Activated naive CD8-positive, alpha-beta T cell treated with anti-CD3 and anti-CD28 coated beads for 36 hours (primary cell): ENCODE results near the gene TALDO1. TPM values are rescaled to one million over a fixed set of nuclear protein-coding genes. Genes with fewer than 3 reads are reported as not detected.
A peak's percentile ranks its signal among the peaks of the same experiment; 100 is the strongest.

Experiments
- DNase-seq: peaks from one replicate; pipeline ENCODE4 v3.0.0; 2021
- H3K27ac Mint-ChIP-seq: one replicate; pipeline ENCODE4 v1.8.0; 2022; ENCODE audit warnings: mild to moderate bottlenecking, moderate library complexity, mixed read lengths
- H3K27me3 Mint-ChIP-seq: one replicate; pipeline ENCODE4 v1.8.0; 2022; ENCODE audit warnings: mild to moderate bottlenecking, mixed read lengths
- H3K36me3 Mint-ChIP-seq: one replicate; pipeline ENCODE4 v1.8.0; 2021; ENCODE audit warnings: mild to moderate bottlenecking, mixed read lengths
- H3K4me1 Mint-ChIP-seq: one replicate; pipeline ENCODE4 v1.8.0; 2021; ENCODE audit warnings: mixed read lengths
- H3K4me3 Mint-ChIP-seq: one replicate; pipeline ENCODE4 v1.8.0; 2022; ENCODE audit warnings: mild to moderate bottlenecking, moderate library complexity, mixed read lengths
- H3K9me3 Mint-ChIP-seq: one replicate; pipeline ENCODE4 v1.8.0; 2022; ENCODE audit warnings: mixed read lengths
- total RNA-seq, 2 experiments: library from RNA; stranded (reverse); gene quantifications; one replicate each; pipeline ENCODE4 v1.2.3, GENCODE V29; 2021

TALDO1 gene
- total RNA-seq, 2 experiments from 2014 or later: 231 to 243 TPM

- Mint-ChIP-seq H3K4me1 (peaks cover 4% of the 10 kb centered on the region), H3K27ac (no peak overlapping the region), H3K4me3 (no peak overlapping the region), H3K27me3 (no peaks in the 10 kb centered on the region), H3K36me3 (peaks cover 8% of the 10 kb centered on the region), H3K9me3 (no peaks in the 10 kb centered on the region)
- no peak for DNase-seq
Measured at GRCh38 chr11:766106-766935, 19.1 kb downstream of the TALDO1 start.

- Mint-ChIP-seq H3K4me1 (peaks cover 4% of the 10 kb centered on the region), H3K4me3 (no peak overlapping the region), H3K27me3 (no peaks in the 10 kb centered on the region), H3K27ac (no peak overlapping the region), H3K36me3 (peaks cover 8% of the 10 kb centered on the region), H3K9me3 (no peaks in the 10 kb centered on the region)
- no peak for DNase-seq
Measured at GRCh38 chr11:766936-767210, 19.6 kb downstream of the TALDO1 start.

GRCh38 chr11:767238-767637 lies 20.0 kb downstream of the TALDO1 start:
- Mint-ChIP-seq H3K27ac (no peak overlapping the region), H3K9me3 (no peaks in the 10 kb centered on the region), H3K36me3 (peaks cover 8% of the 10 kb centered on the region), H3K27me3 (no peaks in the 10 kb centered on the region), H3K4me3 (no peak overlapping the region), H3K4me1 (peaks cover 4% of the 10 kb centered on the region)
- DNase-seq: no peak

- H3K36me3 Mint-ChIP-seq: peaks cover 4% of the 10 kb centered on the region
- DNase-seq: no peak
- H3K9me3 Mint-ChIP-seq: no peaks in the 10 kb centered on the region
- H3K4me3 Mint-ChIP-seq: no peak overlapping the region
- no peak overlapping the region for H3K27ac Mint-ChIP-seq
- H3K27me3 Mint-ChIP-seq: no peaks in the 10 kb centered on the region
- H3K4me1 Mint-ChIP-seq: peaks cover 8% of the 10 kb centered on the region
Measured at GRCh38 chr11:769887-770641, 22.8 kb downstream of the TALDO1 start.

GRCh38 chr11:770642-771616 lies 23.7 kb downstream of the TALDO1 start:
- DNase-seq: no peak
- peaks cover 8% of the 10 kb centered on the region for H3K36me3 Mint-ChIP-seq
- no peaks in the 10 kb centered on the region for H3K27me3 Mint-ChIP-seq
- no peak overlapping the region for H3K27ac Mint-ChIP-seq
- no peak overlapping the region for H3K4me3 Mint-ChIP-seq
- H3K4me1 Mint-ChIP-seq: peaks cover 12% of the 10 kb centered on the region
- no peaks in the 10 kb centered on the region for H3K9me3 Mint-ChIP-seq

- Mint-ChIP-seq H3K27ac (no peak overlapping the region), H3K4me3 (no peak overlapping the region), H3K27me3 (no peaks in the 10 kb centered on the region), H3K4me1 (peaks cover 16% of the 10 kb centered on the region), H3K36me3 (peaks cover 8% of the 10 kb centered on the region), H3K9me3 (no peaks in the 10 kb centered on the region)
- DNase-seq: no peak
Measured at GRCh38 chr11:771617-772204, 24.4 kb downstream of the TALDO1 start.

GRCh38 chr11:772429-773390 lies 25.4 kb downstream of the TALDO1 start:
- H3K4me1 Mint-ChIP-seq: peaks cover 16% of the 10 kb centered on the region
- no peak overlapping the region for H3K4me3 Mint-ChIP-seq
- no peak for DNase-seq
- H3K36me3 Mint-ChIP-seq: peaks cover 7% of the 10 kb centered on the region
- H3K9me3 Mint-ChIP-seq: no peaks in the 10 kb centered on the region
- no peaks in the 10 kb centered on the region for H3K27me3 Mint-ChIP-seq
- H3K27ac Mint-ChIP-seq: no peak overlapping the region

- peaks cover 10% of the 10 kb centered on the region for H3K36me3 Mint-ChIP-seq
- DNase-seq: no peak
- H3K9me3 Mint-ChIP-seq: no peaks in the 10 kb centered on the region
- H3K4me1 Mint-ChIP-seq: peaks cover 19% of the 10 kb centered on the region
- no peak overlapping the region for H3K27ac Mint-ChIP-seq
- H3K27me3 Mint-ChIP-seq: no peaks in the 10 kb centered on the region
- H3K4me3 Mint-ChIP-seq: no peak overlapping the region
Measured at GRCh38 chr11:773425-773824, 26.2 kb downstream of the TALDO1 start.

- Mint-ChIP-seq H3K4me3 (no peak overlapping the region), H3K27ac (no peak overlapping the region), H3K9me3 (no peaks in the 10 kb centered on the region), H3K36me3 (peaks cover 12% of the 10 kb centered on the region), H3K4me1 (peaks cover 22% of the 10 kb centered on the region), H3K27me3 (no peaks in the 10 kb centered on the region)
- DNase-seq: no peak
Measured at GRCh38 chr11:773830-774229, 26.6 kb downstream of the TALDO1 start.

GRCh38 chr11:774873-775592 lies 27.8 kb downstream of the TALDO1 start:
- H3K9me3 Mint-ChIP-seq: no peaks in the 10 kb centered on the region
- no peak for DNase-seq
- peaks cover 28% of the 10 kb centered on the region for H3K4me1 Mint-ChIP-seq
- peaks cover 13% of the 10 kb centered on the region for H3K36me3 Mint-ChIP-seq
- H3K27ac Mint-ChIP-seq: peak overlapping the region; percentile 61
- H3K4me3 Mint-ChIP-seq: peak overlapping the region; percentile 67
- H3K27me3 Mint-ChIP-seq: no peaks in the 10 kb centered on the region

GRCh38 chr11:776263-776560 lies 28.9 kb downstream of the TALDO1 start:
- Mint-ChIP-seq H3K36me3 (peaks cover 13% of the 10 kb centered on the region), H3K4me3 (peak overlapping the region; percentile 91), H3K27ac (peak overlapping the region; percentile 83), H3K27me3 (no peaks in the 10 kb centered on the region), H3K9me3 (no peaks in the 10 kb centered on the region), H3K4me1 (peaks cover 28% of the 10 kb centered on the region)
- no peak for DNase-seq

GRCh38 chr11:776561-777287 lies 29.5 kb downstream of the TALDO1 start:
- Mint-ChIP-seq H3K9me3 (no peaks in the 10 kb centered on the region), H3K4me1 (peaks cover 28% of the 10 kb centered on the region), H3K36me3 (peaks cover 13% of the 10 kb centered on the region), H3K27ac (peak overlapping the region; percentile 83), H3K4me3 (peak overlapping the region; percentile 91), H3K27me3 (no peaks in the 10 kb centered on the region)
- DNase-seq: peak; percentile 37
